Inferior parietal cortex (tissue), 1 donor: ENCODE results near the gene VIPR2.

Experiments used
- DNase-seq: peaks from one replicate; pipeline ENCODE4 v3.0.0-alpha.2; 2016; ENCODE audit errors: extremely low spot score

The VIPR2 gene

GRCh38 chr7:159119851-159120539, 24.7 kb downstream of the VIPR2 start:
- DNase-seq = no peak

DNA sequence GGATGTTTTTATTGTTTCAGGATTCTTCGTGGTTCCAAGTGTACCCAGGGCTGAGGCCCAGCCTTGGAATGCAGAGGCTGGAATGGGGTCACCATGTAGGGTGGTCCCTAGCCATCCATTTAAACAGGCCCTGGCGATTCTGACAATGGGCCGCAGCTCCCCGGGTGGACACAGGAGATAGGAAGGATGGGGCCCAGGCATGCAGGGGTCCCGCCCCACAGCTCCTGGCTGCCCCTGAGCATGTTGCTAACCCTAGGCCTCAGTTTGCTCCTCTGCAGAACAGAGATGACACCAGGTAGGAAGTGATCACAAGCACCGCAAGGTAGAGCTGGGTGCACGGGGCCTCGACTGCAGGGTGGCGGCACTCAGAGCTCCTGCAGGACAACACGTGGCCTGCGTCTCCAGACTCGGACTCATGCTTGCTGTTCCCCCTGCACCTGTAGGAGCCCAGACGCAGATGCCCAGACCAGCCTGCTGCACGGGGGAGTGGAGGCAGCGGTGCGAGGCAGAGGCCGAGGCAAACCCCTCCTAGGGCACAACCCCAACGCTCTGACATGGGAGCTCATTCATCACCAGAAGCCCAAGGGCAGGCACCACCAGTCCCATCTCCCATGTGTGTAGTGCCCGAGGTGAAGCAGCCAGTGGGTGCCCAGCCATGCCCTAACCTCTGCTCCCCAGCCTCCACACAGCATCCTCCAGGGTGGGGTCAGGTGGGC, 25.5 kb downstream of the VIPR2 start:
- no peak for DNase-seq

DNA sequence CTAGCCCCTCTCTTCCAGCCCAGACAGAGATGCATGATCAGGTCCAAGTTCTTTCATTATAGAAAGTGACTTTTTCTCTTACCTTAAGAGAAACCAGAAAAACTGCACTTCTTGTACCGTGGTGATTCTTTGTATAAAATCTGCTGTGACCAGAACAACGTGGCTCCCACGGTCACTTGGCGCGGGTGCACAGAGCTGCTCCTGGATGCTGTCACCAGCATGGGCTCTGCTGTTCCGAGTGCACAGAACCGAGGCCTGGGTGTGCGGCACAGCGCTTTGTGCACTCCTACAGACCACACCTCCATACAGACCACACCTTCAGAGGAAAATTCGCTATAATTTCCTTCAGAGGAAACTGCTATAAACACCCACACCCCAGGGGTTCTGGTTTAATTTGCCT, 26.0 kb downstream of the VIPR2 start:
- DNase-seq = no peak

GRCh38 chr7:159118197-159118595, 26.5 kb downstream of the VIPR2 start:
- no peak for DNase-seq

GRCh38 chr7:159117366-159118196, 27.1 kb downstream of the VIPR2 start:
- no peak for DNase-seq

- DNase-seq = no peak
Measured at GRCh38 chr7:159116581-159117339, 27.9 kb downstream of the VIPR2 start.

DNA sequence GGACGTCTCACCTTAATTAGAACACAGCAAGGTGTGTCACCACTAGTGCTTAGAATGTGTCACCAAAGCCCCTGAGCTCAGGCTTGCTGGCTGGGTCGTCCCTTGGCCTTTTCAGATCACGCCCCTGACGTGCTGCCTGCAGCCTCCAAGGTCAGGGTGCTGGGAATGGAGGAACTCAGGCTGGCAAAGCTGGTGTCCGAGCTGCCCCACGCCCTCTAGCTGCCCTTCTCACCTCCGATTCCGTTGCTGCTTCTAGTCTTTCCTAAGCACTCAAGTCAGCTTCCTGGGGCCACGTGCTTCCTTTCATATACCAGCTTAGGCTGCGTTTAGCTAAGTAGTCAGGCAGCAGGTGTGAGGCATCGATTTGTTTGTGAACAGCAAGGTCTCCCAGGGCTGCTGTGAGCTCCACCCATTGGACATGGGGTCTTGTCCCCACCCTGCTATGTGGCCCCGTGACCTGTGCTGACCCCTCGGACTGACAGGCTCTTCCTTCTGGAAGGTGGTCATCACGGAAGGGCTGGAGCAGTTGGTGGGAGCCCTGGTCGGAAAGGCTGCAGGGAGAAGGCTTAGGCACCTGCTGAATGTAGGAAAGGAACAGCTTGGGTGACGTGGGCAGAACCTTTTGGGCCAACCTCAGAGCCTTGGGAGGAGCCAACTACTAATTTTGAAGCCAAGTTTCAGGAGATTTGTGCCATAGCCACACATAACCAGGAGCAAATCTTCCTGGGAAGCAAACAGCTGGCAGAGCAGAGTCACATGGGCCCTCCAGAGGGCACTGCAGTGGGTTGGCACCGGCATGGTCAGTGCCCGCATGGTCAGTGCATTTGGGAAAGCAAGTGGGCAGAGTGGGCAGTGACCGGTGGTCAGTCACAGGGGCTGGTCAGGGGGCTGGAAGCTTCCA, 28.8 kb downstream of the VIPR2 start:
- no peak for DNase-seq

DNA sequence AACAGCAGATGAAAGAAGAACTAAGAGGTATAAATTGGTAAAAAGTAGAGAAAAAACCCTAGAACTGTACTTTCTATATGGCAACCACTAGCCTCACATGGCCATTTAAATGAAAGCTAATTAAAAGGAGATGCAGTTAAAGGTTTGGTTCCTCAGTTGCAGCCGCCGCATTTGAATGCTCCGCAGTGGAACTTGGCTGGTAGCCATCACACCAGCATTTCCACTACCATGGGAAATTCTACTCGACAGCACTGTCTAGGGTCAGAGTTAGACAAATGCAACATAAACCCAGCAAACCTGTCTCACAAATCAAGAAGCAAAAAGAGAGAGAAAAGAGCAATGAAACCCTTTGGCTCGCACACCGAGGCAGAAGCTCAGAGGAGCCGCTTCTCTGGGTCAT, 29.7 kb downstream of the VIPR2 start:
- DNase-seq = no peak

- no peak for DNase-seq
Measured at GRCh38 chr7:159114096-159114495, 30.6 kb downstream of the VIPR2 start.

DNA sequence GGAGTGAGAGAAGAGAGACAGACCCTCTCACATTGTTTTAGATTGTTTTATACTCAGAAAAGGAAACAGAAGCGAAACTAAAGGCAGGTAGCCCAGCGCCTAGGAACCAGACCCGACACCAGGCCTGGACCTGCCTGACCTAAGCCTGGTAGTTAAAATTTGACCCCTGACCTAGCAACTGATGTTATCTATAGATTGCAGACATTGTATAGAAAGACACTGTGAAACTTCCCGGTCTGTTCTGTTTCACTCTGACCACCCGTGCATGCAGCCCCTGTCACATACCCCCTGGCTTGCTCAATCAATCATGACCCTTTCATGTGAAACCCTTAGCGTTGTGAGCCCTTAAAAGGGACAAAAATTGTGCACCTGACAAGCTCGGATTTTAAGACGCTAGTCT, 31.6 kb downstream of the VIPR2 start:
- no peak for DNase-seq

DNA sequence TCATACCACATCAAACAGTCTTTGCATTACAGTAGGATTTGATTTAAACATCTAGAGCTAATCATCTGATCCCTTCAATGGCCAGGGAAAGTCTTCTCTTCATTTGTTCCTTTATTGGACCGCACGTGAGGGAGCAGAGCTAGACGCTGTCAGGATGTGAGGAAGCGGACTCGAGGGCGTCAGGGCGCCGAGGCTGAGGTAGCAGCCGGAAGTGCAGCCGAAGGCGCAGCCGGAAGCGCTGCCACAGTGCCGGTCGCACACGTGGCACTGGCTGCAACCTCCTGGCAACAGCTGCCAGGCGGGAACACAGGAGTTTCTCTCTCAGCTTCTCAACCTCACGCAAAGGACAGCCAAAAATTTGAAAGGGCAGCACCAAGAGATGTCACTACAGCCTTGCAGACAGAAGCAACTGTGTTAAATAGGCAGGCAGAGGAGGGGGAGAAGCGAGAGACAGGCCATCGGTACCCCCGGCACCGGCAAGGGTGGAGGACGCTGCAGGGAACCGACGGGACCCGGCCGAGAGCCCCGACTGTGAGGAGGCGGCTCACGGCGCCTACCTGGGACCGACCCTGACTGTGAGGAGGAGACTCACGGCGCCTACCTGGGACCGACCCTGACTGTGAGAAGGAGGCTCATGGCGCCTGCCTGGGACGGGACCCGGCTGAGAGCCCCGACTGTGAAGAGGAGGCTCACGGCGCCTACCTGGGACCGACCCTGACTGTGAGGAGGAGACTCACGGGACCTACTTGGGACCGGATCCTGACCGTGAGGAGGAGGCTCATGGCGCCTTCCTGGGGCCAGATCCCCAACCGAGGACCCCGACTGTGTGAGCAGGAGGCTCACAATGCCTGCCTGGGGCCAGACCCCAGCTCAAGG, 32.3 kb downstream of the VIPR2 start:
- DNase-seq = no peak

DNA sequence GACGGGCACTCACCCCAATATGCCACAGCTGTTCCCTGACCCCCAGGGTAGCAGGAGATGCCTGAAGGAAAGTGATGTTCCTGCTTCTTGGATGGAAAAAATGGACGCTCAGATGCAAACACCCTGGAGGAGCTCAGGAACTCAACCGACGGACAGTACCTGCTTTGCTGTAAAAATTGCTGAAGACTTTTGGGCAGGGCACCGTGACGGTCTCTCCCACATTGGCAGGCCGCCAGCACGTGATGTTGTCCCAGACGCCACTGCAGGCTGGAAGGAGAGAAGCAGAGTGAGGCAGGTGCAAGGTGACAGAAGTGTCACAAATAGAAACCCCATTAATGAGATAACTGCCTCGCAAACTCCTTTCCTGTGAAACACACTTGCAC, 35.0 kb downstream of the VIPR2 start:
- no peak for DNase-seq

DNA sequence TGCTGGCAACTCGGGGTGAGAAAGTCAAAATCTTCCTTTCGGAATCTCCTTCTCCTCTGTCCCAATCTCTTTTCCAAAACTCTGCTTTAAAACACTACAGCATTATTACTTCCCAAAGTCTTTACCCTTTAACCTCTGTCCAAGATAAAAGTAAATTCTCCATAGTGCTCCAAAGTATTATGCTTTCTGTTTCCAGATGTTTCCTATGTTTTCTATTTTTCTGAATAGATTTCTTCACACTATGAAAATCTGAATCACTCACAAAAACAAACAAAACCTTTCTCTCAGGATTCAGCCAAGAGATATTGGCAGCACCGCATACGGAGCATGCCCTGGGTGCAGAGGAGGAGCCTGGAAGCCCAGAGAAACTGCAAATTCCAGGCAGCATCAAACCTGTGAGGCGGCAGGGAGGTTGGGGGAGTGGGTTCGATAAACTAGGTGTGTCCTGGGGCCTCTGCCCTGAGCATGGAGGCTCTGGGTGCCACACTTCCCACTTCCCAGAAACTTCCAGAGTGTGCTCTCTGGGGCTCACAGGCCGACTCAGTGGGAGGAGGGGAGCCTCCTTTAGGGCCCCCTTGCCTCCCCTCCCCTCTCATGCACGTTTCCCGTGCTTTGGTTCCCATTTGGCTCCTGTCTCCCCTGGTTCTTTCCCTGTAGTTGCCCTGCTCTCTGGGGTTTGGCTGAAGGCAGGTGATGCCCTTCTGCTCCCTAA, 35.6 kb downstream of the VIPR2 start:
- DNase-seq = no peak

GRCh38 chr7:159108491-159108890, 36.2 kb downstream of the VIPR2 start:
- no peak for DNase-seq

DNA sequence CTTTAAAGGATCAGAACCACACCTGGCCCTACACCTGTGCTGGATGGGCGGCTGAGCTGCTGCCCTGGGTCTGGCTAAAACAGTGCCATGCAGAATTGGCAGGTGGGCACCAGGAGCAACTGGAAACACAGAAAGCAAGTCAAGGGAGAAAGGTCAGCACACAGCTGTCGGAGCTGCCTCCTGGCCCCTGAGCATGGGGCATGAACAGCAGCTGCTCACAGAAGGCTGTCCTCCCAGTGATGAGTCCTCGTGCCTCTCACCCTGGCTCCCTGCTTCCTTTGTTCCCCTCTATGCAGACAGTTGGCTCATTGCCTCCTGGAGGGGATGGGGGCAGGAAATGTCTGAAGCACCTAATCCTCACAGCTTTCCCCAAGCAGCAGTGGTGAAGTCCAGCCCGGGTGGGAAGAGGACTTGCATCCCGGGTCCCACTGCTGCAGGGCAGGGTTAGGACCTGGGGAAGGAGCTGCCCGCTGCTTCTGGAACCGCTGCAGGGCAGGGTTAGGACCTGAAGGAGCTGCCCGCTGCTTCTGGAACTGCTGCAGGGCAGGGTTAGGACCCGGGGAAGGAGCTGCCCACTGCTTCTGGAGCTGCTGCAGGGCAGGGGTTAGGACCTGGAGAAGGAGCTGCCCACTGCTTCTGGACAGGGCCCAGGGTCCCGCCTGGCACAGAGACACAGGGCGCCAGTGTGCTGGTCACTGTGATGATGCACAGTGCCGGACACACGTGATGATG, 37.3 kb downstream of the VIPR2 start:
- no peak for DNase-seq

- no peak for DNase-seq
Measured at GRCh38 chr7:159105832-159106811, 38.5 kb downstream of the VIPR2 start.

- no peak for DNase-seq
Measured at GRCh38 chr7:159105066-159105780, 39.4 kb downstream of the VIPR2 start.
